ENCODE results near the gene CNNM4.

The CNNM4 gene

GRCh38 chr2:96832408-96832753 is 71.7 kb downstream of the CNNM4 start:
- Histone ChIP-seq H3K36me3 (ENCODE audit: control insufficient read depth, insufficient read depth, low read length) (peaks cover 58% of the 10 kb centered on the region), H3K4me3 (ENCODE audit: insufficient read depth, low read depth, low read length, poor library complexity, severe bottlenecking) (no peak overlapping the region), H3K27ac (ENCODE audit: insufficient read depth, low read length, poor library complexity, severe bottlenecking) (no peak overlapping the region), H3K4me1 (ENCODE audit: control insufficient read depth, insufficient read depth, low read length, poor library complexity, severe bottlenecking) (no peaks in the 10 kb centered on the region), H3K27me3 (replicated peaks; ENCODE audit: control insufficient read depth, insufficient read depth, low read length, poor library complexity, severe bottlenecking) (no peaks in the 10 kb centered on the region), H3K9me3 (ENCODE audit: control insufficient read depth, low read length) (no peaks in the 10 kb centered on the region)
- DNase-seq, result no peak

- DNase-seq, result no peak
- Histone ChIP-seq H3K36me3 (ENCODE audit: control insufficient read depth, insufficient read depth, low read length) (peaks cover 53% of the 10 kb centered on the region), H3K4me1 (ENCODE audit: control insufficient read depth, insufficient read depth, low read length, poor library complexity, severe bottlenecking) (no peaks in the 10 kb centered on the region), H3K27ac (ENCODE audit: insufficient read depth, low read length, poor library complexity, severe bottlenecking) (no peak overlapping the region), H3K4me3 (ENCODE audit: insufficient read depth, low read depth, low read length, poor library complexity, severe bottlenecking) (no peak overlapping the region), H3K27me3 (replicated peaks; ENCODE audit: control insufficient read depth, insufficient read depth, low read length, poor library complexity, severe bottlenecking) (no peaks in the 10 kb centered on the region), H3K9me3 (ENCODE audit: control insufficient read depth, low read length) (no peaks in the 10 kb centered on the region)
Observed at GRCh38 chr2:96832754-96833507, 72.2 kb downstream of the CNNM4 start.

DNA sequence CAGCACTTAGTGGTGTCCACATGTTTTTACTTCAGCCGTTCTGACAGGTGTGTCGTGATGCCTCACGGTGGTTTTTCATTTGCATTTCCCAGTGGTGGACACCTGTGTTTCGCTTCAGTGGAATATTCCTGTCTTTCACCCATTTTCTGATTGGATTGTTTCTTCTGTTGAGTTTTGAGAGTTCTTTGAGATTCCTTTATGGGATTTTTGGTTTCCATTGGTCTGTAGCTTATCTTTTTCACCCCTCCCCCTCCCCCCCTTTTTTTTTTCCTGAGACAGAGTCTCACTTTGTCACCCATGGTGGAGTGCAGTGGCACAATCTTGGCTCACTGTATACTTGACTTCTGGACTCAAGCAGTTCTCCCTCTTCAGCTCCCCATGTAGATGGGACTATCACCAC is 75.1 kb downstream of the CNNM4 start:
- Histone ChIP-seq H3K4me1 (ENCODE audit: control insufficient read depth, insufficient read depth, low read length, poor library complexity, severe bottlenecking) (peaks cover 18% of the 10 kb centered on the region), H3K27me3 (replicated peaks; ENCODE audit: control insufficient read depth, insufficient read depth, low read length, poor library complexity, severe bottlenecking) (no peaks in the 10 kb centered on the region), H3K27ac (ENCODE audit: insufficient read depth, low read length, poor library complexity, severe bottlenecking) (no peak overlapping the region), H3K4me3 (ENCODE audit: insufficient read depth, low read depth, low read length, poor library complexity, severe bottlenecking) (no peak overlapping the region), H3K36me3 (ENCODE audit: control insufficient read depth, insufficient read depth, low read length) (peaks cover 27% of the 10 kb centered on the region), H3K9me3 (ENCODE audit: control insufficient read depth, low read length) (no peaks in the 10 kb centered on the region)
- no peak for DNase-seq

GRCh38 chr2:96837575-96837974 is 76.9 kb downstream of the CNNM4 start:
- DNase-seq, result no peak
- Histone ChIP-seq H3K4me1 (ENCODE audit: control insufficient read depth, insufficient read depth, low read length, poor library complexity, severe bottlenecking) (peaks cover 18% of the 10 kb centered on the region), H3K9me3 (ENCODE audit: control insufficient read depth, low read length) (no peaks in the 10 kb centered on the region), H3K36me3 (ENCODE audit: control insufficient read depth, insufficient read depth, low read length) (peaks cover 9% of the 10 kb centered on the region), H3K27me3 (replicated peaks; ENCODE audit: control insufficient read depth, insufficient read depth, low read length, poor library complexity, severe bottlenecking) (no peaks in the 10 kb centered on the region), H3K4me3 (ENCODE audit: insufficient read depth, low read depth, low read length, poor library complexity, severe bottlenecking) (no peak overlapping the region), H3K27ac (ENCODE audit: insufficient read depth, low read length, poor library complexity, severe bottlenecking) (no peak overlapping the region)

DNA sequence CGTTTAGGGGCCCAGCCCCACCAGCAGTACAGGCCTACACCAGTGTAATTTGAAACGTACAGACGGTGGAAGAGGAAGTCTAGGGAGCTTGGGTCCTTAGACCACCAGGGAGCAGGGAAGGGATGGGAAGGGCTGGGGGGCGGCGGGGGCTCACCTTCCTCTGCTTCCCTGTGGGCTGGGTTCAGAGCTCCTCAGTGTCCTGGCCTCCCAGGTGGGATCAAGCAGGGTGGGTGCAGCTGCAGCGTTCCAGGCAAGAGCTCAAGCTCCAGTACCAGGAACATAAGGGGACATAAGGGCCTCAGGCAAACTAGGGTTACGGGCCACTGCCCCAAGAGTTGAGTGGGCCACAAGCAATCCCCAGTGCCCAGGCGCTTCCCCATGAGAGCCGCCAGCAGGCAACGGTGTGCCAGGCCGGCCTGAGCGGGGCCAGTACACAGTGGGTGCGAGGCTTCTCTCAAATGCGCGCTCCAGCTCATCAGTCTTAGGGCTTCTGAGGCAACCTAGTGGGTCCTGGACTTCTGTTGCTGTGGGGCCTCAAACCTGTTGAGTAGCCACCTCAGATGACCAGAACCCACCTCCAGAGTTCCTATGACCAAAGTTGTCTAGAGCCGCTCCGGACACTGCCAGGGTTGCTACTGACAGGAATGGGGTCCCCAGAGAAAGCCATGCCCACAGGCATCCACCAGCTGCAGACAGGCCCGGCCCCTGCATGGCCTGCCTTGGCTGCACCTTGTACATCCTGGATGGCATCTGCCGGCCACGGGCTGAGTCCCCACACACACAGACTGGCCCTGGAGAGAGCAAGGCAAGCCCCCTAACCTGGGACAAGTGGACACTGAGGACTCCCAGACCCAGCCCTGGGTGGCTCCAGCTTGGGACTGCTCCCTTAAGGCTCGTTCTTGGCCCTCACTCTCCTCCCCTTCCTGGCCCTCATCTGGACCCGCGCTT is 77.9 kb downstream of the CNNM4 start:
- Histone ChIP-seq H3K36me3 (ENCODE audit: control insufficient read depth, insufficient read depth, low read length) (peaks cover under 1% of the 10 kb centered on the region), H3K4me3 (ENCODE audit: insufficient read depth, low read depth, low read length, poor library complexity, severe bottlenecking) (peak overlapping the region; percentile 38), H3K27me3 (replicated peaks; ENCODE audit: control insufficient read depth, insufficient read depth, low read length, poor library complexity, severe bottlenecking) (no peaks in the 10 kb centered on the region), H3K27ac (ENCODE audit: insufficient read depth, low read length, poor library complexity, severe bottlenecking) (peak overlapping the region; percentile 56), H3K4me1 (ENCODE audit: control insufficient read depth, insufficient read depth, low read length, poor library complexity, severe bottlenecking) (peaks cover 18% of the 10 kb centered on the region), H3K9me3 (ENCODE audit: control insufficient read depth, low read length) (no peaks in the 10 kb centered on the region)
- no peak for DNase-seq

DNA sequence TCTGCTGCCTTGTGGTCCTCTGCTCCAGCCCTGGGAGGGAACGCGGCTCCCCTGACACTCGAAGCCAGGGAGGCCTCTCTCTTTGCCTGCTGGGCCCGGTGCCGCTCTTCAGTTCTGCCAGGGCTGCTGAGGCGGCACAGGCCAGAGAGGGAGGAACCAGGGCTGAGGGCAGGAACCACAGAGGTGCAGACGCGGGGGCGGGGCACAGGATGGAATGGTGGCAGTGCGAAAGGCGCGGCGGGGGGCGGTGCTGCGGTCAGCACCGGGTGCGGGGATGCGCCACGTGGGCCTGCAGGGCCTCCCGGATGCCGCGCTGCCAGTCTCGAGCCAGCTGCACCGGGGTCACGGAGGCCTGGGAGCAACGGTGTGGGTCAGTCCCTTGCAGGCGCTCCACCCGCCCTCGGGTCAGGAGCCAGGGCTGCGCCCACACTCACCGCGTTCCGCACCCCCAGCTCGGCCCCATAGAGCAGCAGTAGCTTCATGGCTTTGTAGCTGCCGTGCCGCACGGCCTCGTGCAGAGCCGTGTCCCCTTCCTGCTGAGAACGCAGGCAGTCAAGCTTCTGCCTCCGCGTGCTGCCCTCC is 78.7 kb downstream of the CNNM4 start:
- peak overlapping the region; percentile 56 for H3K27ac ChIP-seq (ENCODE audit: insufficient read depth, low read length, poor library complexity, severe bottlenecking)
- no peaks in the 10 kb centered on the region for H3K9me3 ChIP-seq (ENCODE audit: control insufficient read depth, low read length)
- H3K36me3 ChIP-seq (ENCODE audit: control insufficient read depth, insufficient read depth, low read length), result peaks cover under 1% of the 10 kb centered on the region
- peaks cover 18% of the 10 kb centered on the region for H3K4me1 ChIP-seq (ENCODE audit: control insufficient read depth, insufficient read depth, low read length, poor library complexity, severe bottlenecking)
- peak; percentile 66 to 74 (median 74) for DNase-seq
- peak overlapping the region; percentile 38 for H3K4me3 ChIP-seq (ENCODE audit: insufficient read depth, low read depth, low read length, poor library complexity, severe bottlenecking)
- no peaks in the 10 kb centered on the region for H3K27me3 ChIP-seq (replicated peaks; ENCODE audit: control insufficient read depth, insufficient read depth, low read length, poor library complexity, severe bottlenecking)

DNA sequence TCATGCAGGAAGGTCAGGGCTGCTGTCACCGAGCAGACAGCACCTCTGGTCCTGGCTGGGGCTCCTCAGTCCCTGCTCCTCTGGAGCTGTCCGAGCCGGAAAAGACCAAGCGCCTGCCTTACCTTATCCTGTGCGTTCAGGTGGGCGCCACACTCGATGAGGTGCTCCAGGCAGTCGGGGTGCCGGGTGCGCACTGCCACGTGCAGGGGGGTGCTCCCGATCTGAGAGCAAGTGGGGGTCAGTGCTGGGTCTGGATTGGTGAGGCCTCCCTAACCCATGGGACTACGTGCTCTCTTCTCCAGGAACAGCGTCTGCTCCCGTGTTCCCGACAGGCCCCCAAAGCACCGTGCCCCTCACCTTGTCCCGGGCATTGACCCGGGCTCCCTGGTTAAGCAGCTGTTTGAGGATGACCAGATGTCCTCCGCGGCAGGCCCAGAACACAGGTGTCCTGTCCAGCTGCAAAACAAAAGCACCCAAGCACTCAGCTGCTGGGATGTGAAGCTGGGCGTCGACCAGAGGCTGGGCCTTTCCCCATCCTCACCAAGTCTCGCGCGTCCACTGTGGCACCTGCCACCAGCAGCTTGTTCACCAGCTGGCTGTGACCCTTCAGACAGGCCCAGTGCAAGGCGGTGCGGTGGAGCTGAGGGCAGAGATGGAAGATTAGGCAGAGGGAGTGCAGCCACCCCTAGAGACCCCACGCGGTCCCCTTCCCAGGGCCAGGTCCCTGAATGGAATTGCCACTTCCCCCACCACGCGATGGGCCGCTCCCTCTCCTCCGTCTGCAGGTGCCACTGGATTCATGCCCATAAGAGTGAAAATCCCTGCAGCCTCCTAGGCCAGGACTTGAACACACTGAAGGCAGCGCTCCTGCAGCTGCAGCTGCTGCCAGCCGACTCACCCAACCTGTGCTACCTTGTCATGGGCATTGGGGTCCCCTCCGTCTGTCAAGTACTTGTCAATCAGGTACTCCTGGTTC is 79.5 kb downstream of the CNNM4 start:
- peaks cover 18% of the 10 kb centered on the region for H3K4me1 ChIP-seq (ENCODE audit: control insufficient read depth, insufficient read depth, low read length, poor library complexity, severe bottlenecking)
- H3K36me3 ChIP-seq (ENCODE audit: control insufficient read depth, insufficient read depth, low read length), result peaks cover 5% of the 10 kb centered on the region
- H3K27ac ChIP-seq (ENCODE audit: insufficient read depth, low read length, poor library complexity, severe bottlenecking), result no peak overlapping the region
- no peaks in the 10 kb centered on the region for H3K9me3 ChIP-seq (ENCODE audit: control insufficient read depth, low read length)
- no peaks in the 10 kb centered on the region for H3K27me3 ChIP-seq (replicated peaks; ENCODE audit: control insufficient read depth, insufficient read depth, low read length, poor library complexity, severe bottlenecking)
- DNase-seq, result no peak
- H3K4me3 ChIP-seq (ENCODE audit: insufficient read depth, low read depth, low read length, poor library complexity, severe bottlenecking), result peak overlapping the region; percentile 38

DNA sequence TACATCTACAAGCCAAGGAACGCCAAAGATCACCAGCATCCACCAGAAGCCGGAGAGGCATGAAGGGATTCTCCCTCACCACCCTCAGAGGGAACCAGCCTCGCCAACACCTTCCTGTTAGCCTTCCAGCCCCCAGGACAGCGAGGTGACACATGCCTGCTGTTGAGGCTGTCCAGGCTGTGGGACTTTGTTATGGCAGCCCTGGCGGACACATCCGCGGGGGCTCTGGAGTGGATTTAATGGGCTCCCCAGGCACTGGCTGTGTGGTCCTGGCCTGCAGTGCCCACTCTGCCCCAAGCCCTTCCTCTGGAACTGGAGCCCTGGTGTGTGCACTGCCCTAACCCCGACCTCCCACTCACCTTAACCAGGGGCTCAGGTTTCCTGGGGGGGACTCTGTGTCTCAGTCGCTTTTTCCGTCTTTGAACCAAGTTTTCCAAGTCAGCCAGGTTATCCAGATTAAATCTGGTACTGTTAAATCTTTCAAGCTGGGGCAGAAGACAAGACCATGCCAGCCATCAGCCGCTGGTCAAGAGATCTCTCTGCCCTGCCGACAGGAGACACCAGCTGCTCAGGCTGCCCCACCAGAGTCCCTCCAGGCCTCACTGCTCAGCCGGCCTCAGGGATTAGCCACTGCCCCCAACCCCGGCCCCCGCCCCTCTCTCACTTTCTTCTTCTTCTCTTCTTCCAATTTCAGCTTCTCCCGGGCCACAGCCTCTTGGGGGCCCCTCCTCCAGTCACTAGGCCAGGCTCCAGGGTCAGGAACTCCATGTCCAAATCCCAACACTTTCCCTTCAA is 81.2 kb downstream of the CNNM4 start:
- H3K9me3 ChIP-seq (ENCODE audit: control insufficient read depth, low read length), result no peaks in the 10 kb centered on the region
- H3K4me1 ChIP-seq (ENCODE audit: control insufficient read depth, insufficient read depth, low read length, poor library complexity, severe bottlenecking), result peaks cover 18% of the 10 kb centered on the region
- DNase-seq, result no peak
- H3K36me3 ChIP-seq (ENCODE audit: control insufficient read depth, insufficient read depth, low read length), result peaks cover 7% of the 10 kb centered on the region
- no peak overlapping the region for H3K4me3 ChIP-seq (ENCODE audit: insufficient read depth, low read depth, low read length, poor library complexity, severe bottlenecking)
- no peak overlapping the region for H3K27ac ChIP-seq (ENCODE audit: insufficient read depth, low read length, poor library complexity, severe bottlenecking)
- no peaks in the 10 kb centered on the region for H3K27me3 ChIP-seq (replicated peaks; ENCODE audit: control insufficient read depth, insufficient read depth, low read length, poor library complexity, severe bottlenecking)

GRCh38 chr2:96842600-96842999 is 81.9 kb downstream of the CNNM4 start:
- no peaks in the 10 kb centered on the region for H3K27me3 ChIP-seq (replicated peaks; ENCODE audit: control insufficient read depth, insufficient read depth, low read length, poor library complexity, severe bottlenecking)
- H3K9me3 ChIP-seq (ENCODE audit: control insufficient read depth, low read length), result no peaks in the 10 kb centered on the region
- H3K36me3 ChIP-seq (ENCODE audit: control insufficient read depth, insufficient read depth, low read length), result peaks cover 11% of the 10 kb centered on the region
- no peak overlapping the region for H3K27ac ChIP-seq (ENCODE audit: insufficient read depth, low read length, poor library complexity, severe bottlenecking)
- no peak for DNase-seq
- peaks cover 18% of the 10 kb centered on the region for H3K4me1 ChIP-seq (ENCODE audit: control insufficient read depth, insufficient read depth, low read length, poor library complexity, severe bottlenecking)
- no peak overlapping the region for H3K4me3 ChIP-seq (ENCODE audit: insufficient read depth, low read depth, low read length, poor library complexity, severe bottlenecking)
